ENCODE data around the gene STAG1.
"Not testable (repeated sequence)": the region's sequence is repeated elsewhere in the genome, so short reads cannot be mapped to it uniquely, and the experiment has no call there.

DNA sequence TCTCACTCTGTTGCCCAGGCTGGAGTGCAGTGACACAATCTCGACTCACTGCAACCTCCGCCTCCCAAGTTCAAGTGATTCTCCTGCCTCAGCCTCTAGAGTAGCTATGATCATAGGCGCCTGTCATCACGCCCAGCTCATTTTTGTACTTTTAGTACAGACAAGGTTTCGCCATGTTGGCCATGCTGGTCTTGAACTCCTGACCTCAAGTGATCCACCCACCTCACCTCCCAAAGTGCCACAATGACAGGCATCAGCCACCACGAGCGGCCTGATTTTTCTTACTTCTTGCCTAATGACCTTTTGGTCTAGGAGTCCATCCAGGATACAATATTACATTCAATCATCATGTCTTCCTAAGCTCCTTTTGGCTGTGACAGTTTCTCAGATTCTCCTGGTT lies 146.0 kb downstream of the STAG1 start:
- not testable (repeated sequence) for TF ChIP-seq POLR2A (IDR thresholded peaks at IDR 0.05; ENCODE audit: low read length); GATA1 (IDR thresholded peaks at IDR 0.05; ENCODE audit: low read depth, low read length)
